Measurements from ENCODE around the gene COL23A1.

- no peak for TF ChIP-seq CTCF (IDR thresholded peaks at IDR 0.05)
- no peak for TF ChIP-seq POLR2A (IDR thresholded peaks at IDR 0.05)
These were observed 6.9 kb downstream of the COL23A1 start for GRCh38 chr5:178583279-178583678.

All from lower leg skin (tissue), 3 donors.